GM12892 (cell line): ENCODE measurements around the gene HYDIN.

Source experiments
- POLR2A ChIP-seq: IDR thresholded peaks from 2 replicates; pipeline ENCODE4 v1.6.1; 2011; ENCODE audit warnings: low read depth, low read length, control low read depth
- POLR2AphosphoS5 ChIP-seq: IDR thresholded peaks from 2 replicates; pipeline ENCODE4 v1.6.1; 2011; ENCODE audit warnings: low read depth, low read length, control low read depth
- TAF1 ChIP-seq: IDR thresholded peaks from 2 replicates; pipeline ENCODE4 v1.6.1; 2011; ENCODE audit warnings: low read depth, mild to moderate bottlenecking, control low read depth, low read length, borderline replicate concordance

GRCh38 chr16:70803319-70803718 is 427.2 kb downstream of the HYDIN start:
- TF ChIP-seq POLR2A = no peak
- TF ChIP-seq TAF1 = no peak
- no peak for TF ChIP-seq POLR2AphosphoS5
